ENCODE measurements around the gene MITF.
"Not testable (repeated sequence)": the region's sequence is repeated elsewhere in the genome, so short reads cannot be mapped to it uniquely, and the experiment has no call there.

Gene MITF

GRCh38 chr3:69785769-69786320 lies 46.6 kb downstream of the MITF start:
- DNase-seq: no peak

GRCh38 chr3:69786854-69787253 lies 47.6 kb downstream of the MITF start:
- DNase-seq: no peak

GRCh38 chr3:69787436-69788168 lies 48.3 kb downstream of the MITF start:
- no peak for DNase-seq

GRCh38 chr3:69791106-69791505 lies 51.8 kb downstream of the MITF start:
- DNase-seq: peak in 2 of 58 donors; percentile 3 to 4

- DNase-seq: peak in 3 of 58 donors; percentile 4 to 61 (median 8)
Measured at GRCh38 chr3:69791919-69792399, 52.7 kb downstream of the MITF start.

GRCh38 chr3:69796126-69796525 lies 56.9 kb downstream of the MITF start:
- not testable (repeated sequence) for DNase-seq

GRCh38 chr3:69803681-69804270 lies 64.5 kb downstream of the MITF start:
- DNase-seq: no peak

GRCh38 chr3:69805491-69805890 lies 66.2 kb downstream of the MITF start:
- DNase-seq: no peak

GRCh38 chr3:69806735-69807438 lies 67.6 kb downstream of the MITF start:
- no peak for DNase-seq

GRCh38 chr3:69807674-69808073 lies 68.4 kb downstream of the MITF start:
- DNase-seq: no peak

GRCh38 chr3:69809076-69809835 lies 70.0 kb downstream of the MITF start:
- DNase-seq: no peak

GRCh38 chr3:69811452-69812401 lies 72.5 kb downstream of the MITF start:
- peak in 2 of 58 donors; percentile 4 to 7 for DNase-seq

GRCh38 chr3:69815970-69816369 lies 76.7 kb downstream of the MITF start:
- DNase-seq: no peak

- DNase-seq: no peak
Measured at GRCh38 chr3:69817988-69818387, 78.7 kb downstream of the MITF start.

GRCh38 chr3:69819282-69819681 lies 80.0 kb downstream of the MITF start:
- DNase-seq: peak in 16 of 58 donors; percentile 2 to 60 (median 20)

- peak in 10 of 58 donors; percentile 7 to 68 (median 23) for DNase-seq
Measured at GRCh38 chr3:69821133-69821532, 81.9 kb downstream of the MITF start.

- no peak for DNase-seq
Measured at GRCh38 chr3:69823743-69824142, 84.5 kb downstream of the MITF start.

GRCh38 chr3:69825446-69825845 lies 86.2 kb downstream of the MITF start:
- no peak for DNase-seq

- DNase-seq: no peak
Measured at GRCh38 chr3:69827127-69827526, 87.9 kb downstream of the MITF start.

GRCh38 chr3:69828817-69829216 lies 89.6 kb downstream of the MITF start:
- no peak for DNase-seq

Measured in anterior cingulate cortex (tissue), 58 donors.